Measurements from ENCODE around the gene ZNF385A.

Gene ZNF385A

GRCh38 chr12:54390668-54391551 is 6.4 kb upstream of the ZNF385A start:
- DNase-seq = peak; percentile 73

GRCh38 chr12:54390176-54390667 is 5.7 kb upstream of the ZNF385A start:
- no peak for DNase-seq

GRCh38 chr12:54389607-54390175 is 5.2 kb upstream of the ZNF385A start:
- no peak for DNase-seq

GRCh38 chr12:54389134-54389508 is 4.6 kb upstream of the ZNF385A start:
- DNase-seq = no peak

- no peak for DNase-seq
These were observed 4.0 kb upstream of the ZNF385A start for GRCh38 chr12:54388237-54389133.

- DNase-seq = no peak
These were observed 2.6 kb upstream of the ZNF385A start for GRCh38 chr12:54387114-54387467.

GRCh38 chr12:54386403-54387113 is 2.0 kb upstream of the ZNF385A start:
- no peak for DNase-seq

- no peak for DNase-seq
These were observed 850 bp upstream of the ZNF385A start for GRCh38 chr12:54385251-54385914.

- no peak for DNase-seq
These were observed 1.4 kb downstream of the ZNF385A start for GRCh38 chr12:54383041-54383609.

GRCh38 chr12:54381136-54381535 is 3.4 kb downstream of the ZNF385A start:
- DNase-seq = no peak

- peak; percentile 90 for DNase-seq
These were observed 4.9 kb downstream of the ZNF385A start for GRCh38 chr12:54379398-54380201.

GRCh38 chr12:54378796-54379397 is 5.6 kb downstream of the ZNF385A start:
- DNase-seq = no peak

- no peak for DNase-seq
These were observed 6.6 kb downstream of the ZNF385A start for GRCh38 chr12:54377797-54378515.

- no peak for DNase-seq
These were observed 7.5 kb downstream of the ZNF385A start for GRCh38 chr12:54377007-54377406.

GRCh38 chr12:54376596-54376995 is 7.9 kb downstream of the ZNF385A start:
- DNase-seq = no peak

GRCh38 chr12:54375259-54375579 is 9.3 kb downstream of the ZNF385A start:
- DNase-seq = no peak

GRCh38 chr12:54374562-54375258 is 9.8 kb downstream of the ZNF385A start:
- DNase-seq = no peak

GRCh38 chr12:54373649-54374561 is 10.6 kb downstream of the ZNF385A start:
- DNase-seq = no peak

Measured in activated naive CD4-positive, alpha-beta T cell treated with Interleukin-2 at 50 U/mL for 16 hours (primary cell).